ENCODE results near the gene CAMKK1.

- TF ChIP-seq ZFP3 (CRISPR knock-in tag; IDR thresholded peaks at IDR 0.05) (no peak), PATZ1 (CRISPR knock-in tag; IDR thresholded peaks at IDR 0.05; ENCODE audit: borderline replicate concordance) (no peak), OSR1 (CRISPR knock-in tag; IDR thresholded peaks at IDR 0.05) (no peak), ZFP30 (CRISPR knock-in tag; IDR thresholded peaks at IDR 0.05) (no peak), ARNTL (CRISPR knock-in tag; IDR thresholded peaks at IDR 0.05; ENCODE audit: borderline replicate concordance, low read depth) (no peak), BACH2 (CRISPR knock-in tag; IDR thresholded peaks at IDR 0.05; ENCODE audit: borderline replicate concordance) (no peak), CREB5 (CRISPR knock-in tag; IDR thresholded peaks at IDR 0.05; ENCODE audit: low read depth) (no peak), ESRRG (CRISPR knock-in tag; IDR thresholded peaks at IDR 0.05) (no peak), PPARA (CRISPR knock-in tag; IDR thresholded peaks at IDR 0.05; ENCODE audit: borderline replicate concordance) (no peak)
Measured at GRCh38 chr17:3896108-3896967, 3.5 kb upstream of the CAMKK1 start.
